GM23338 (cell line): ENCODE results near the gene RNU6-7. TPM values are rescaled to one million over a fixed set of nuclear protein-coding genes. Genes with fewer than 3 reads are reported as not detected.
A peak's percentile ranks its signal among the peaks of the same experiment; 100 is the strongest.

Experiments
- ATAC-seq: fragments of 200-7000 bp; cut with Tn5 transposase; 3 replicates; pipeline ENCODE4 v1.9.1; 2020
- DNase-seq: peaks from one replicate; pipeline ENCODE4 v3.0.0-alpha.2; 2015; ENCODE audit warnings: low spot score
- H2AFZ ChIP-seq: fragments of 200-600 bp; sonication (generic); 2 replicates; pipeline ENCODE4 v1.8.0; 2016; ENCODE audit warnings: antibody characterized with exemption, mild to moderate bottlenecking, moderate library complexity
- H3F3A ChIP-seq: fragments of 200-600 bp; sonication (generic); replicated peaks from 2 replicates; pipeline ENCODE4 v1.8.0; 2017; ENCODE audit warnings: antibody characterized with exemption, mixed run types, low read depth
- H3K27ac ChIP-seq: fragments of 200-600 bp; sonication (generic); 2 replicates; pipeline ENCODE4 v1.6.1; 2016; ENCODE audit warnings: low read depth
- H3K27me3 ChIP-seq: fragments of 200-600 bp; sonication (generic); 2 replicates; pipeline ENCODE4 v1.8.0; 2016; ENCODE audit warnings: mild to moderate bottlenecking, mixed run types, moderate library complexity; ENCODE audit not compliant: insufficient read depth
- H3K36me3 ChIP-seq: fragments of 200-600 bp; sonication (generic); 2 replicates; pipeline ENCODE4 v1.8.0; 2016; ENCODE audit warnings: mild to moderate bottlenecking; ENCODE audit not compliant: insufficient read depth
- H3K4me1 ChIP-seq: fragments of 200-600 bp; sonication (generic); 2 replicates; pipeline ENCODE4 v1.8.0; 2016; ENCODE audit warnings: mild to moderate bottlenecking, moderate library complexity; ENCODE audit not compliant: insufficient read depth
- H3K4me2 ChIP-seq: fragments of 200-600 bp; sonication (generic); 2 replicates; pipeline ENCODE4 v1.7.1; 2017; ENCODE audit warnings: mixed run types
- H3K4me3 ChIP-seq: fragments of 200-600 bp; sonication (generic); 2 replicates; pipeline ENCODE4 v1.6.1; 2016; ENCODE audit warnings: mixed run types
- H3K79me2 ChIP-seq: fragments of 200-600 bp; sonication (generic); replicated peaks from 2 replicates; pipeline ENCODE4 v1.8.0; 2017; ENCODE audit warnings: mild to moderate bottlenecking; ENCODE audit not compliant: insufficient read depth
- H3K9me2 ChIP-seq: fragments of 200-600 bp; sonication (generic); 2 replicates; pipeline ENCODE4 v1.8.0; 2017; ENCODE audit not compliant: insufficient read depth
- H4K20me1 ChIP-seq: fragments of 200-600 bp; sonication (generic); replicated peaks from 2 replicates; pipeline ENCODE4 v1.8.0; 2017; ENCODE audit warnings: mild to moderate bottlenecking; ENCODE audit not compliant: insufficient read depth
- H3K27ac Mint-ChIP-seq: 2 replicates; pipeline ENCODE4 v1.8.0; 2020; ENCODE audit warnings: inconsistent platforms, mild to moderate bottlenecking, moderate library complexity, mixed read lengths
- H3K27me3 Mint-ChIP-seq: 3 replicates; pipeline ENCODE4 v1.8.0; 2022; ENCODE audit warnings: low read depth, mild to moderate bottlenecking, moderate library complexity, mixed read lengths, inconsistent platforms; ENCODE audit not compliant: insufficient read depth, poor library complexity
- H3K36me3 Mint-ChIP-seq: 3 replicates; pipeline ENCODE4 v1.8.0; 2021; ENCODE audit warnings: low read depth, mild to moderate bottlenecking, inconsistent platforms, moderate library complexity, mixed read lengths
- H3K4me1 Mint-ChIP-seq: 3 replicates; pipeline ENCODE4 v1.8.0; 2020; ENCODE audit warnings: mild to moderate bottlenecking, inconsistent platforms, mixed read lengths
- H3K4me3 Mint-ChIP-seq: 3 replicates; pipeline ENCODE4 v1.8.0; 2021; ENCODE audit warnings: moderate library complexity, mild to moderate bottlenecking, inconsistent platforms, mixed read lengths
- H3K9me3 Mint-ChIP-seq: 3 replicates; pipeline ENCODE4 v1.8.0; 2020; ENCODE audit warnings: moderate library complexity, mild to moderate bottlenecking, inconsistent platforms, mixed read lengths
- CREB1 ChIP-seq: fragments of 250-450 bp; sonication (Bioruptor Pico); IDR thresholded peaks from 2 replicates; pipeline ENCODE4 v1.5.0; 2020; ENCODE audit warnings: low read depth, mild to moderate bottlenecking, moderate library complexity
- CTCF ChIP-seq, 2 experiments: fragments of 200-600 bp in 1 of 2; sonication (generic) in 1 of 2; conservative IDR thresholded peaks; 2 replicates each; pipeline versions ENCODE4 v1.5.1 to v1.6.1; 2016 to 2017; ENCODE audit warnings: antibody characterized with exemption in 2 of 2, low read depth in 2 of 2, mild to moderate bottlenecking in 2 of 2, moderate library complexity in 1 of 2
- EZH2phosphoT487 ChIP-seq: fragments of 200-600 bp; sonication (generic); IDR thresholded peaks from one replicate; pipeline ENCODE4 v1.8.1; 2018; ENCODE audit warnings: antibody characterized with exemption; ENCODE audit not compliant: unreplicated experiment
- JUNB ChIP-seq: IDR thresholded peaks from one replicate; pipeline ENCODE4 v1.6.1; 2016; ENCODE audit warnings: antibody characterized with exemption; ENCODE audit not compliant: unreplicated experiment
- NANOG ChIP-seq: IDR thresholded peaks from 2 replicates; pipeline ENCODE4 v1.6.1; 2016; ENCODE audit warnings: antibody characterized with exemption, borderline replicate concordance
- REST ChIP-seq: IDR thresholded peaks from one replicate; pipeline ENCODE4 v1.6.1; 2018; ENCODE audit warnings: antibody characterized with exemption; ENCODE audit not compliant: unreplicated experiment
- STAT1 ChIP-seq: IDR thresholded peaks from one replicate; pipeline ENCODE4 v1.6.1; 2016; ENCODE audit warnings: antibody characterized with exemption; ENCODE audit not compliant: unreplicated experiment
- ZNF331 ChIP-seq: fragments of 250-450 bp; sonication (Bioruptor Pico); IDR thresholded peaks from 2 replicates; pipeline ENCODE4 v1.5.0; 2020; ENCODE audit warnings: low read depth, mild to moderate bottlenecking, moderate library complexity
- polyA plus RNA-seq: library from polyadenylated mRNA; unstranded; fragments of >200 nt; fragmentation: Nextera tagmentation; extraction: Ambion mirVana; gene quantifications from 2 replicates; pipeline ENCODE4 v1.2.1, GENCODE V29; 2016
- total RNA-seq: library from RNA; depleted of rRNA; stranded (reverse); fragments of >200 nt; shearing (Covaris generic); gene quantifications from 2 replicates; pipeline ENCODE4 v1.2.3, GENCODE V29; 2014

Gene RNU6-7
- total and polyA plus RNA-seq, 2 experiments from 2014 or later: 39.1 TPM; not detected in 1

- Histone ChIP-seq H2AFZ (no peak overlapping the region), H3F3A (no peaks in the 10 kb centered on the region), H3K4me2 (no peak overlapping the region), H3K4me3 (no peak overlapping the region), H3K4me1 (no peaks in the 10 kb centered on the region), H3K36me3 (no peaks in the 10 kb centered on the region), H4K20me1 (no peaks in the 10 kb centered on the region), H3K27ac (no peak overlapping the region), H3K27me3 (no peaks in the 10 kb centered on the region), H3K79me2 (no peaks in the 10 kb centered on the region), H3K9me2 (no peaks in the 10 kb centered on the region)
- TF ChIP-seq EZH2phosphoT487 (no peak), NANOG (no peak), CTCF (conservative IDR thresholded peaks at IDR 0.05; ENCODE audit: low read depth in 2 of 2) (no peak)
- no peaks in the 10 kb centered on the region; the same call in 2 of the 3 replicates for H3K4me1 Mint-ChIP-seq
- DNase-seq (no peak), ATAC-seq (no peak)
- peaks cover 9% of the 10 kb centered on the region; the same call in 2 of the 3 replicates for H3K9me3 Mint-ChIP-seq
- H3K36me3 Mint-ChIP-seq: no peaks in the 10 kb centered on the region
- H3K27me3 Mint-ChIP-seq: no peaks in the 10 kb centered on the region
- H3K27ac Mint-ChIP-seq: no peak overlapping the region
- no peak overlapping the region for H3K4me3 Mint-ChIP-seq
Measured at GRCh38 chr14:32232481-32232880, 30.6 kb downstream of the RNU6-7 start.

DNA sequence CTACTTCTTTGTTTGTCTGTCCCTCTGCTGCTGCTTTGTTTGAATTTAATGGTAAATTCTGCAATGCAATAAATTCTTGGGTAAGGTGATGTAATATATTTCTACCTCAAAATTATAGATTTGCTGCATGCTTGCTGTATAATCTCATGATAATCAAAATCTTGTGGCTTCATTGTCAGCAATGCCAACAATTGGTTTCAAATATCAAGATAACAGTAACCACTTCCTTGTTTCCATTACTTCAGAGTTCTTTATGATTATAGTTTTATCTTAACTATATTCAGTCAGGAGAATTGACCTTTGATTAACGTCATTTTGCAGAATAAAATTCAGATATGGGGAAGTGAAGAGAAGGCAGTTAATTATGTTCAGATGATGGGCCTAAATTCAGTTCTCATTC lies 31.4 kb downstream of the RNU6-7 start:
- H3K4me2 ChIP-seq: no peak overlapping the region
- no peak overlapping the region for H3K27ac ChIP-seq
- no peak overlapping the region for H3K4me3 Mint-ChIP-seq
- no peaks in the 10 kb centered on the region for H3K4me1 ChIP-seq
- no peaks in the 10 kb centered on the region for H3K36me3 ChIP-seq
- ATAC-seq (no peak), DNase-seq (no peak)
- peaks cover 11% of the 10 kb centered on the region; the same call in 2 of the 3 replicates for H3K9me3 Mint-ChIP-seq
- no peak overlapping the region for H3K27ac Mint-ChIP-seq
- H3K4me1 Mint-ChIP-seq: no peaks in the 10 kb centered on the region; the same call in 2 of the 3 replicates
- no peak overlapping the region for H3K4me3 ChIP-seq
- no peaks in the 10 kb centered on the region for H4K20me1 ChIP-seq
- H3F3A ChIP-seq: no peaks in the 10 kb centered on the region
- no peak overlapping the region for H2AFZ ChIP-seq
- H3K79me2 ChIP-seq: no peaks in the 10 kb centered on the region
- no peaks in the 10 kb centered on the region for H3K36me3 Mint-ChIP-seq
- TF ChIP-seq EZH2phosphoT487 (no peak), CTCF (conservative IDR thresholded peaks at IDR 0.05; ENCODE audit: low read depth in 2 of 2) (no peak), STAT1 (no peak), CREB1 (CRISPR knock-in tag) (no peak)
- no peaks in the 10 kb centered on the region for H3K27me3 Mint-ChIP-seq
- H3K27me3 ChIP-seq: no peaks in the 10 kb centered on the region
- H3K9me2 ChIP-seq: no peaks in the 10 kb centered on the region

- peak; percentile 1 for DNase-seq
- H3K4me3 ChIP-seq: no peak overlapping the region
- H3K27ac ChIP-seq: no peak overlapping the region
- H2AFZ ChIP-seq: no peak overlapping the region
- no peaks in the 10 kb centered on the region; the same call in 1 of the 2 replicates for H3K9me2 ChIP-seq
- no peaks in the 10 kb centered on the region for H3K79me2 ChIP-seq
- H3K27me3 Mint-ChIP-seq: peaks cover 5% of the 10 kb centered on the region
- no peak overlapping the region for H3K4me2 ChIP-seq
- no peak for ATAC-seq
- H3K9me3 Mint-ChIP-seq: peaks cover 27% of the 10 kb centered on the region
- H3K36me3 ChIP-seq: no peaks in the 10 kb centered on the region; the same call in 1 of the 2 replicates
- no peaks in the 10 kb centered on the region for H3F3A ChIP-seq
- H3K27me3 ChIP-seq: no peaks in the 10 kb centered on the region
- no peaks in the 10 kb centered on the region for H3K4me1 ChIP-seq
- H3K27ac Mint-ChIP-seq: no peak overlapping the region
- no peaks in the 10 kb centered on the region for H3K4me1 Mint-ChIP-seq
- H4K20me1 ChIP-seq: no peaks in the 10 kb centered on the region
- peaks cover 12% of the 10 kb centered on the region for H3K36me3 Mint-ChIP-seq
- H3K4me3 Mint-ChIP-seq: no peak overlapping the region
- TF ChIP-seq REST (no peak), JUNB (no peak), ZNF331 (CRISPR knock-in tag) (no peak), CTCF (conservative IDR thresholded peaks at IDR 0.05; ENCODE audit: low read depth in 2 of 2) (peak in 1 of 2 experiments; percentile 46; a peak in 3 of 4 replicates)
Measured at GRCh38 chr14:32244404-32244803, 42.6 kb downstream of the RNU6-7 start.
